HG03565 (cell line): ENCODE measurements around the gene PSMD14.

Experiments
- ATAC-seq: cut with Tn5 transposase; IDR thresholded peaks from one replicate; pipeline ENCODE4 v1.9.1; 2021; ENCODE audit warnings: mild to moderate bottlenecking, moderate library complexity; ENCODE audit not compliant: unreplicated experiment

Gene PSMD14

GRCh38 chr2:161418275-161418714, 110.1 kb downstream of the PSMD14 start:
- no peak for ATAC-seq

DNA sequence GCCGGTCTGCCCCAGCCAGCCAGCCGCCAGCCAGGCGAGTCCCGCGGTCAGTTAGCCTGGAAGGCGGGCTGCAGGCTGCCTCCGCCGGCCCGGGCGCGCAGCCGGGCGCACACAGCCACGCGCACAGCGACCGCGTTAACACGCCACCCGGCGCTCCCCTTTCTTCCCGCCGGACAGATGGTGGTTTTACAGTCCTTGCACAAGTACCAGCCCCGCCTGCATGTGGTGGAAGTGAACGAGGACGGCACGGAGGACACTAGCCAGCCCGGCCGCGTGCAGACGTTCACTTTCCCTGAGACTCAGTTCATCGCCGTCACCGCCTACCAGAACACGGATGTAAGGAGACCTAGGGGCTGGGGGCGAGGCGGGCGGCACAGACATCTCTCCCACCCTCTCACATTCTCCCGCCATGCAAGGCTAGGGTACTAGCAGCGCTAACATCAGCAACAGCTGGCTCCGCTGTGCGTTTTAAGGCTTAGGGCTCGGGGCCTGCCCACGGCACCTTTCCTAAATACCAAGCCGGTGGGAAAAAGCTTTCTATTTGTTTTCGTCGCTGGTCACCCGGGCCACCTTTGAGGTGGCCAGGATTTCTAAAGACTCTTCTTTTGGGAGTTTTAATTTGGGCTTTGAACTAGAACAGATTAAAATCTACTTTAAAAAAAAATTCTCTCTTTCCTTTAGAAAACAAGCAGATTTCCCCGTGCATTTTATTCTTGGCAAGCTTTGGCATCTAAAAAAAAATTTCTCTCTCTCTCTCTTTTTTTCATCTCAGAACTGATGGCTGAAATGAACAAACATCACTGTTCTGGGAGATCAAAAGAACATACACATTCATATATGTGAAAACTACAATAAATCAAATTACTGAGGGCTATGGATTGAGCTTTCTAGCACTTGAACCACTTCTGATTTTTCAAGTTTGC, 110.8 kb downstream of the PSMD14 start:
- no peak for ATAC-seq

GRCh38 chr2:161419638-161420190, 111.5 kb downstream of the PSMD14 start:
- ATAC-seq, result no peak

GRCh38 chr2:161420406-161421074, 112.3 kb downstream of the PSMD14 start:
- ATAC-seq, result no peak

DNA sequence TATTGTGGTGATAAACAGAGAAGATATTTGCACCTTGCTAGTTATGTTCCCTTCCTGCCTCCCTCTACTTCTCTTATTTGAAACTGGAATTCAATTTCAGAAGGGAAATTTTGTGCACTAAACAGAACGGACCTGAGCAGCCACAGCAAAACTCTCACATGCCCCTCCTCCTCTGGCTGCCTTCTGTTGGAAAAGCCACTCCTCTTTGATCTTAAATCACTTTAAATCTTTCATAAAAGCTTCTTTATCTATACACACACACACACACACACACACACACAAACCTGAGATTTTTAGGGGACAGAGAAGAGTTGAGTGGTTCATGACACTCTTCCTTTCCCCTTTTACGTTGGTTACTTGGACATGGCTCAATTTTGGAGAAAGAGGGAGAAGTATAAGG, 113.5 kb downstream of the PSMD14 start:
- ATAC-seq, result no peak

DNA sequence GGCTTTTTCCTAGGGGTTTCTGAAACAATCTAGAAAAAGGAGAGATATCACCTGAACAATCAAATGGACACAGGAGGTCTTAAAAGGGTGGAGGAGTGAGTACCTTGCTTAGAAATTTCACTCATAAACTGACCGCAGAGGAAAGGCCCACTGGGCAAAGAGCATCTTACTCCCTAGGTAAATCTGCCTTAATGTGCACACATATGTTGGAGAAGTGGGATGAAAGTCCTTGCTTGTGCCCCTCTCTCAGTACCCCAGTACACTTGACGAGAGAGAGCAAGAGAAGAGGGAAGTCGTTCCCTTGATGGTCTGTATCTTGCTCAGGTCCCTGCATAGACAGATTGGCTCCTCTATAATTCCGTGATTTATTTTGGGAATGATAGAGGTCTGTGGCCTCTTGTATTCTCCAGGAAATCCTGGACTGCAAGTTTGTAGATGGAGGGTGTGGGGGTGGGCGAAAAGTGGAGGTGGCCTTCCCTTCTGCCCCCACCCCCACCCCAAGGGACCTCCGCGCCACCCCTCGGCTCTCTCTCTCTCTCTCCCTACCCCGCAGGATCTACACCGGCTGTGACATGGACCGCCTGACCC, 114.7 kb downstream of the PSMD14 start:
- no peak for ATAC-seq

- no peak for ATAC-seq
These were observed 115.5 kb downstream of the PSMD14 start for GRCh38 chr2:161423421-161424393.

- ATAC-seq, result no peak
These were observed 116.2 kb downstream of the PSMD14 start for GRCh38 chr2:161424394-161424769.

DNA sequence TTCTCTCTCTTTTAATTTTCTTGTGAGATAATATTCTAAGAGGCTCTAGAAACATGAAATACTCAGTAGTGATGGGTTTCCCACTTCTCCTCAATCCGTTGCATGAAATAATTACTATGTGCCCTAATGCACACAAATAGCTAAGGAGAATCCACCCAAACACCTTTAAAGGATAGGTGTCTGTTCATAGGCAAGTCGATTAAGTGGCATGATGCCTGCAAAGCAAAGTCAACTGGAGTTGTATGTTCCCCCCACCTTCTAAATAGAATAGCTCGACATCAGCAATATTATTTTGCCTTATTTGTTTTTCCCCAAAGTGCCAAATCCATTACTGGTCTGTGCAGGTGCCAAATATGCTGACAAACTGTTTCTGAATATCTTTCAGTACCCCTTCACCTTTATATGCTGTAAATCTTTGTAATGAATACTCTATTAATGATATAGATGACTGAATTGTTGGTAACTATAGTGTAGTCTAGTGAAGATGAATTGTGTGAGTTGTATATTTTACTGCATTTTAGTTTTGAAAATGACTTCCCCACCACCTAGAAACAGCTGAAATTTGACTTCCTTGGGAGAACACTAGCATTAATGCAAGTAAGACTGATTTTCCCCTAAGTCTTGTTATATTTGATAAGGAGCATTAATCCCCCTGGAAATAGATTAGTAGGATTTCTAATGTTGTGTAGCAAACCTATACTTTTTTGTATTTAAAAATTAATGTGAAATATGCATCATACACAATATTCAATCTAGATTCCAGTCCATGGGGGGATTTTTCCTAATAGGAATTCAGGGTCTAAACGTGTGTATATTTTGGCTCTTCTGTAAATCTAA, 116.9 kb downstream of the PSMD14 start:
- ATAC-seq, result no peak

GRCh38 chr2:161425728-161426454, 117.7 kb downstream of the PSMD14 start:
- ATAC-seq, result no peak

GRCh38 chr2:161426455-161426921, 118.3 kb downstream of the PSMD14 start:
- ATAC-seq, result no peak

- no peak for ATAC-seq
These were observed 118.9 kb downstream of the PSMD14 start for GRCh38 chr2:161426922-161427663.

- ATAC-seq, result no peak
These were observed 119.7 kb downstream of the PSMD14 start for GRCh38 chr2:161427664-161428587.

- no peak for ATAC-seq
These were observed 122.2 kb downstream of the PSMD14 start for GRCh38 chr2:161430386-161430785.

- no peak for ATAC-seq
These were observed 123.9 kb downstream of the PSMD14 start for GRCh38 chr2:161432107-161432506.

- ATAC-seq, result no peak
These were observed 125.9 kb downstream of the PSMD14 start for GRCh38 chr2:161434118-161434517.

DNA sequence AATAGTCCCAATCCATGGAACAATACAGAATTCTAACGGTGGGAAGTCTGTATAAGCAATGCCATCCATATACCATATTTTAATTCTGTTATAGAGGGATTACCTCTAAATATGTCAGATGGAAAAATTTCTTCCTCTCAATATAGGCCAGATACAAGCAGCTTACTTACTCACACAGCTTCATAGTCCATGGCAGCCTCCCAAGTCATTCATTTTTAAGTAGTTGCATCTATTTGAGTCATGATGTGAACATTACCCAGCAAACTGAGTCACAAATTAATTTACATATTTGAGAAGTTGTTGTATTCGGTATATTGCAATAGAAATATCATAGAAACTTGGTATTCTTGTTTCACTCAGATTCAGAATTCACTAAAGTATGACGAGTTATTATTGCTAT, 128.2 kb downstream of the PSMD14 start:
- no peak for ATAC-seq
